Thoracic aorta (tissue), 2 donors: ENCODE data around the gene GRAMD4. TPM values are rescaled to one million over a fixed set of nuclear protein-coding genes. Genes with fewer than 3 reads are reported as not detected.

Source experiments
- ATAC-seq: fragments of 150-250 bp; one replicate; pipeline ENCODE4 v1.8.0; 2017; ENCODE audit warnings: low read depth; ENCODE audit not compliant: insufficient number of reproducible peaks, low FRiP score
- DNase-seq: peaks from one replicate; pipeline ENCODE4 v3.0.0-alpha.2; 2020; ENCODE audit warnings: low spot score
- H3K27ac ChIP-seq, 2 donors: fragments of 200-600 bp; sonication (generic); 1 replicate in 1 of 2; 2 replicates in 1 of 2; pipeline ENCODE4 v1.5.1; 2016; ENCODE audit warnings: mild to moderate bottlenecking in 2 of 2, moderate library complexity in 2 of 2
- H3K27me3 ChIP-seq: fragments of 200-600 bp; sonication (generic); replicated peaks from 2 replicates; pipeline ENCODE4 v1.6.0; 2016; ENCODE audit warnings: mild to moderate bottlenecking; ENCODE audit not compliant: insufficient read depth
- H3K36me3 ChIP-seq: fragments of 200-600 bp; sonication (generic); one replicate; pipeline ENCODE4 v1.5.1; 2016
- H3K4me1 ChIP-seq, 2 donors: fragments of 200-600 bp; sonication (generic); 1 replicate in 1 of 2; 2 replicates in 1 of 2; pipeline versions ENCODE4 v1.5.1 to v1.6.0; 2016; ENCODE audit warnings: low read depth in 2 of 2, mild to moderate bottlenecking in 1 of 2; ENCODE audit not compliant: control insufficient read depth in 1 of 2
- H3K4me3 ChIP-seq: fragments of 200-600 bp; sonication (generic); 2 replicates; pipeline ENCODE4 v1.5.1; 2016; ENCODE audit warnings: mild to moderate bottlenecking
- H3K9me3 ChIP-seq: fragments of 200-600 bp; sonication (generic); 2 replicates; pipeline ENCODE4 v1.5.1; 2016
- CTCF ChIP-seq: fragments of 200-600 bp; sonication (generic); IDR thresholded peaks from one replicate; pipeline ENCODE4 v1.5.1; 2019; ENCODE audit warnings: antibody characterized with exemption
- total RNA-seq, 2 donors: library from RNA; depleted of rRNA; stranded (reverse); fragments of >200 nt; gene quantifications; one replicate each; pipeline versions ENCODE4 v1.1.0 to v1.2.3, GENCODE V29; 2016

GRAMD4 gene
- total RNA-seq, 2 donors from 2014 or later, result 16.2 to 56.5 TPM

DNA sequence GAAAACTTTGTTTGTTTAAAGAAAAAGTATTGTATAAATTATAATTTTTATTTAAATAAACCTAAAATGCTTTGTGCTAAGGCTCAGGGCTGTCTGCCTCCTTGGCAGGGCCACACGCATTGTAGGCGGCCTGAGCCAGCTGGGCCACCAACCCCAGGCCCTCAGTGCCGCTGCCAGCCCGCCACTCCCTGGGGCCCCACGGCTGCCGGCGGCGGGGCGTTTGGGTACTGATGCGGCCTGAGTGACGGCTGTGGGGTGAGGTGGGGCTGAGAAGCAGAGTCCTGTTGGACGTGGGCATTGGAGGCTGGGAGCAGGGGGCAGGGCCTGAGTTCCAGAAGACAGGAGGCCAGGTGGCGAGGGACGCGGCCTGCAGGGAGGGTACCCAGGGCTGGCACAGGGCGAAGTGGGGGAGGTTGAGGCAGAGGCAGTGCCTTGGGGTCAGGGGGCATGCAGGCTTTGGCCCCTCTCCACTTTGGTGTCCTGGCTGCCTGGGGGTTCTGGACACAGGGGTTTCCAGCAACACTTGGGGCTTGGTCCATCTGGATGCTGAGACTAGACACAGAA lies 59.6 kb downstream of the GRAMD4 start:
- Histone ChIP-seq H3K9me3 (no peaks in the 10 kb centered on the region), H3K4me1 (peaks cover 12 to 15% of the 10 kb centered on the region in 2 donors), H3K27me3 (no peaks in the 10 kb centered on the region), H3K36me3 (peaks cover 7% of the 10 kb centered on the region), H3K4me3 (peak overlapping the region; percentile 25), H3K27ac (peak overlapping the region; percentile 56 to 59)
- TF ChIP-seq CTCF, result no peak
- DNase-seq (no peak), ATAC-seq (no peak)

DNA sequence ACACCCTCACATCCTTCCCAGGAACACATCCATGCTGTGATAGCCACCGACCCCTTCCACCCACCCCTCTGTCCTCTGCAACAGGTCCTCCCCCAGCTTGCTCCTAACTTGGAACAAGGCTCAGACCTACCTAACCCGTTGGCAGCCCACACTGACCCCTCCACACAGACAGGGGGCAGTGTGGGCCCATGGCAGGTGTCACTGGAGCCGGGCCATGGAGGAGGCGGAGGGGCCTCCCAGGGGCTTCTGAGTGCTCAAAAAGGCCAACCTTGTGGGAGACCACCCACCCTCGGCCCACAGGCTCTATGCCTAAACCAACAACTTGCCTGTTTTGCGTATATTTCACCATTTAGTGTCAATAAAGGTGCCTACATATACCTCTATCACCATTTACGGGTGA lies 60.8 kb downstream of the GRAMD4 start:
- Histone ChIP-seq H3K27me3 (no peaks in the 10 kb centered on the region), H3K36me3 (peaks cover 7% of the 10 kb centered on the region), H3K27ac (no peak overlapping the region), H3K4me3 (no peak overlapping the region), H3K9me3 (no peaks in the 10 kb centered on the region), H3K4me1 (peaks cover 12 to 15% of the 10 kb centered on the region in 2 donors)
- DNase-seq (no peak), ATAC-seq (no peak)
- TF ChIP-seq CTCF, result no peak

GRCh38 chr22:46682011-46682731 lies 62.0 kb downstream of the GRAMD4 start:
- Histone ChIP-seq H3K4me3 (no peak overlapping the region), H3K36me3 (peaks cover 16% of the 10 kb centered on the region), H3K27me3 (no peaks in the 10 kb centered on the region), H3K9me3 (no peaks in the 10 kb centered on the region), H3K4me1 (peaks cover 12 to 15% of the 10 kb centered on the region in 2 donors), H3K27ac (no peak overlapping the region)
- TF ChIP-seq CTCF, result no peak
- no peak for ATAC-seq
- no peak for DNase-seq

GRCh38 chr22:46684706-46685105 lies 64.5 kb downstream of the GRAMD4 start:
- Histone ChIP-seq H3K4me1 (peaks cover 5 to 6% of the 10 kb centered on the region in 2 donors), H3K27ac (no peak overlapping the region), H3K4me3 (no peak overlapping the region), H3K27me3 (no peaks in the 10 kb centered on the region), H3K9me3 (no peaks in the 10 kb centered on the region), H3K36me3 (peaks cover 31% of the 10 kb centered on the region)
- no peak for DNase-seq
- ATAC-seq, result no peak
- TF ChIP-seq CTCF, result no peak

GRCh38 chr22:46686221-46687047 lies 66.2 kb downstream of the GRAMD4 start:
- Histone ChIP-seq H3K4me1 (no peaks in the 10 kb centered on the region), H3K27me3 (no peaks in the 10 kb centered on the region), H3K36me3 (peaks cover 43% of the 10 kb centered on the region), H3K27ac (no peak overlapping the region), H3K4me3 (no peak overlapping the region), H3K9me3 (no peaks in the 10 kb centered on the region)
- no peak for DNase-seq
- no peak for TF ChIP-seq CTCF
- no peak for ATAC-seq
